ENCODE results near the gene KIAA0040.

The KIAA0040 gene

DNA sequence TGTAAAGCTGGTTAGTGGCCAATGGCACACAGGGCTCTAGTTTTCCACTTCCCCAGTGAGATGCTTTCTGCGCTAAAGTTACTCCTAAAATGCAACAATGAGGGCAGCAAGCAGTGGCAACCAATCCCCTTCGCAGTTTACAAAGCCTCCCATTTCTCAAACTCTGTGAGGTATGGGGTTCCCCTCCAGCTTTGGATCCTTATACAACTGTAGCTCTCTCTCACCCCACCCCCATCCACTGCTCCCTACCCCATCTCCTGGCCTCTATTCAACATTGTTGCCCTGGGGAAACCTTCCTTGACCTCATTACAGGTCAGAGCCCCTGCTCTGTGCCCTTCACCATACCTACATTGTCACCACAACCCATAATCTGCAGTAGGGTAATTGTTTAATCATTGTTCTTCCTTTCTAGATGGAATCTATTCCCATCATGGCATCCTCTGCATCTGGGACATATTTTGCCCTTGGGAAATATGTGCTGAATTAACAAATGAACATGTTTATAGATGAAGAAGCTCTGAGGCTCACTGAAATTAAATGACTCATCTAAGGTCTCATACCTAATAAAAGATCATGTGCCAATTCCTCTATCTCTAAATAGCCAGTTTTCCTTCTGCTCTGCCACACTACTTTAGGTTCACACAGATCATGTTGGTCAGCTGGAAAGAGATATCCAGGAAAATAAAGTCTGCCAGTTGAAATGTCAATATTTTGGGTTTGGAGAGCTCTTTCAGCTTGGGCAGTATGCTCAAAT is 12.6 kb downstream of the KIAA0040 start:
- no peak overlapping the region for H3K4me3 ChIP-seq (ENCODE audit: low read depth, low read length)
- no peaks in the 10 kb centered on the region for H3K4me1 ChIP-seq (ENCODE audit: control insufficient read depth, insufficient read depth, low read length)
- H3K9me3 ChIP-seq (ENCODE audit: control insufficient read depth, insufficient read depth, low read depth, low read length): no peaks in the 10 kb centered on the region
- H3K27ac ChIP-seq (ENCODE audit: extremely low read depth, low read depth, low read length): no peak overlapping the region
- CTCF ChIA-PET: interaction anchor here (1.4 kb wide), 1 partner anchor 25 kb away, joined by 5 read pairs; no protein-coding TSS in a partner anchor
- POLR2A ChIA-PET: interaction anchor here (1.1 kb wide), 1 partner anchor 11 kb away, joined by 4 read pairs; no protein-coding TSS in a partner anchor
- H3K36me3 ChIP-seq (ENCODE audit: control insufficient read depth in 2 of 2, insufficient read depth in 1 of 2, low read length in 2 of 2): no peaks in the 10 kb centered on the region
- no peak for TF ChIP-seq ZNF514 (tag by site-specific recombination; IDR thresholded peaks at IDR 0.05)
- TF ChIP-seq, protein P1, sequence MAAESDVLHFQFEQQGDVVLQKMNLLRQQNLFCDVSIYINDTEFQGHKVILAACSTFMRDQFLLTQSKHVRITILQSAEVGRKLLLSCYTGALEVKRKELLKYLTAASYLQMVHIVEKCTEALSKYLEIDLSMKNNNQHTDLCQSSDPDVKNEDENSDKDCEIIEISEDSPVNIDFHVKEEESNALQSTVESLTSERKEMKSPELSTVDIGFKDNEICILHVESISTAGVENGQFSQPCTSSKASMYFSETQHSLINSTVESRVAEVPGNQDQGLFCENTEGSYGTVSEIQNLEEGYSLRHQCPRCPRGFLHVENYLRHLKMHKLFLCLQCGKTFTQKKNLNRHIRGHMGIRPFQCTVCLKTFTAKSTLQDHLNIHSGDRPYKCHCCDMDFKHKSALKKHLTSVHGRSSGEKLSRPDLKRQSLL (tag by site-specific recombination; IDR thresholded peaks at IDR 0.05): no peak
- no peak for TF ChIP-seq CTCF (tag by site-specific recombination; IDR thresholded peaks at IDR 0.05)
- no peak for TF ChIP-seq ZEB2 (tag by site-specific recombination; IDR thresholded peaks at IDR 0.05)
- no peak for TF ChIP-seq ZBTB17 (tag by site-specific recombination; IDR thresholded peaks at IDR 0.05)
- no peak for TF ChIP-seq ZNF768 (tag by site-specific recombination; IDR thresholded peaks at IDR 0.05)

GRCh38 chr1:175178456-175178855 is 14.1 kb downstream of the KIAA0040 start:
- no peaks in the 10 kb centered on the region for H3K9me3 ChIP-seq (ENCODE audit: control insufficient read depth, insufficient read depth, low read depth, low read length)
- no peak overlapping the region for H3K4me3 ChIP-seq (ENCODE audit: low read depth, low read length)
- TF ChIP-seq ZNF169 (tag by site-specific recombination; IDR thresholded peaks at IDR 0.05): no peak
- no peak for TF ChIP-seq MYNN (tag by site-specific recombination; IDR thresholded peaks at IDR 0.05; ENCODE audit: borderline replicate concordance)
- no peak for TF ChIP-seq ZNF211 (tag by site-specific recombination; IDR thresholded peaks at IDR 0.05; ENCODE audit: low read depth)
- no peak for TF ChIP-seq ZNF623 (tag by site-specific recombination; IDR thresholded peaks at IDR 0.05)
- no peaks in the 10 kb centered on the region for H3K4me1 ChIP-seq (ENCODE audit: control insufficient read depth, insufficient read depth, low read length)
- ChIA-PET CTCF (interaction anchor here (0.7 kb wide), 1 partner anchor 14 kb away, joined by 4 read pairs; no protein-coding TSS in a partner anchor), POLR2A (no interaction called here)
- H3K27ac ChIP-seq (ENCODE audit: extremely low read depth, low read depth, low read length): no peak overlapping the region
- no peaks in the 10 kb centered on the region for H3K36me3 ChIP-seq (ENCODE audit: control insufficient read depth in 2 of 2, insufficient read depth in 1 of 2, low read length in 2 of 2)

DNA sequence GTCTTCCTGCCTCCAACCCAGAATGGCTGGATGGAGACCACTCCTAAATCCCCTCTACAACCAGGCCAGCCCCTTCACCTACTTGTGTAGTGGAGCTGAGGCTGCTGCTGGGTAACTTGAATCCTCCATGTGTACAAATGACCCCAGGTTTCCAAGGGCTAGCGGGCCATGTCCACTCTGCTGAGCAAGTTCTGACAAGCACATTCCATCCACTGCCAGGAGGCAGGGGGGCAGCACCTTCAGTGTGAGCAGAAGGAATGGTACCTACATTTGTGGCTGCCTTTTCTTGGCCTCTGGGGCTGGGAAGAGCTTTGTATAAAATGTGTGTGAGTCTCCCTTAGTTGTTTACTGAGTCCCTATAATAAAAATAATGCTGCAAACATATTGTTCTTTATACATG is 14.5 kb downstream of the KIAA0040 start:
- TF ChIP-seq ZBTB20 (tag by site-specific recombination; IDR thresholded peaks at IDR 0.05) (no peak), SP3 (tag by site-specific recombination; IDR thresholded peaks at IDR 0.05) (no peak), ZNF777 (tag by site-specific recombination; IDR thresholded peaks at IDR 0.05; ENCODE audit: borderline replicate concordance) (no peak), ZNF239 (tag by site-specific recombination; IDR thresholded peaks at IDR 0.05) (no peak), ZNF362 (tag by site-specific recombination; IDR thresholded peaks at IDR 0.05) (no peak), ZBTB21 (tag by site-specific recombination; IDR thresholded peaks at IDR 0.05) (no peak), ZNF580 (tag by site-specific recombination; IDR thresholded peaks at IDR 0.05) (no peak), KLF1 (tag by site-specific recombination; IDR thresholded peaks at IDR 0.05) (no peak)
- TF ChIP-seq, protein P1 (tag by site-specific recombination; IDR thresholded peaks at IDR 0.05): no peak
- Histone ChIP-seq H3K9me3 (ENCODE audit: control insufficient read depth, insufficient read depth, low read depth, low read length) (no peaks in the 10 kb centered on the region), H3K4me1 (ENCODE audit: control insufficient read depth, insufficient read depth, low read length) (no peaks in the 10 kb centered on the region), H3K27ac (ENCODE audit: extremely low read depth, low read depth, low read length) (no peak overlapping the region), H3K36me3 (ENCODE audit: control insufficient read depth in 2 of 2, insufficient read depth in 1 of 2, low read length in 2 of 2) (no peaks in the 10 kb centered on the region), H3K4me3 (ENCODE audit: low read depth, low read length) (no peak overlapping the region)
- CTCF ChIA-PET: no interaction called here
- POLR2A ChIA-PET: no interaction called here
